ENCODE results near the gene IRS2.

IRS2 gene

GRCh38 chr13:109730812-109731335, 55.5 kb downstream of the IRS2 start:
- H3K4me3 ChIP-seq (ENCODE audit: low read depth, low read length): no peak overlapping the region
- TF ChIP-seq CTCF (IDR thresholded peaks at IDR 0.05; ENCODE audit: low read depth, low read length): no peak

- no peak overlapping the region for H3K4me3 ChIP-seq (ENCODE audit: low read depth, low read length)
- no peak for TF ChIP-seq CTCF (IDR thresholded peaks at IDR 0.05; ENCODE audit: low read depth, low read length)
Measured at GRCh38 chr13:109728791-109729731, 57.3 kb downstream of the IRS2 start.

GRCh38 chr13:109728061-109728460, 58.3 kb downstream of the IRS2 start:
- no peak for TF ChIP-seq CTCF (IDR thresholded peaks at IDR 0.05; ENCODE audit: low read depth, low read length)
- H3K4me3 ChIP-seq (ENCODE audit: low read depth, low read length): no peak overlapping the region

- H3K4me3 ChIP-seq (ENCODE audit: low read depth, low read length): no peak overlapping the region
- TF ChIP-seq CTCF (IDR thresholded peaks at IDR 0.05; ENCODE audit: low read depth, low read length): no peak
Measured at GRCh38 chr13:109727251-109727650, 59.1 kb downstream of the IRS2 start.

GRCh38 chr13:109725995-109726637, 60.3 kb downstream of the IRS2 start:
- TF ChIP-seq CTCF (IDR thresholded peaks at IDR 0.05; ENCODE audit: low read depth, low read length): no peak
- no peak overlapping the region for H3K4me3 ChIP-seq (ENCODE audit: low read depth, low read length)

- H3K4me3 ChIP-seq (ENCODE audit: low read depth, low read length): no peak overlapping the region
- no peak for TF ChIP-seq CTCF (IDR thresholded peaks at IDR 0.05; ENCODE audit: low read depth, low read length)
Measured at GRCh38 chr13:109725297-109725696, 61.1 kb downstream of the IRS2 start.

- TF ChIP-seq CTCF (IDR thresholded peaks at IDR 0.05; ENCODE audit: low read depth, low read length): no peak
Measured at GRCh38 chr13:109724603-109725002, 61.8 kb downstream of the IRS2 start.

More at GRCh38 chr13:109724603-109725002, 61.8 kb downstream of the IRS2 start:
- no peak overlapping the region for H3K4me3 ChIP-seq (ENCODE audit: low read depth, low read length)
